Common myeloid progenitor, CD34-positive (primary cell): ENCODE measurements around the gene KREMEN1.

Experiments
- CTCF ChIA-PET: fragments of 350-600 bp; sonication (Branson Sonifier 250); formaldehyde crosslinking; loops from one replicate; lab custom pipeline; 2021; ENCODE audit warnings: antibody characterized with exemption; lab: Charles Lee
- POLR2A ChIA-PET: fragments of 350-600 bp; sonication (Branson Sonifier 250); formaldehyde crosslinking; loops from one replicate; lab custom pipeline; 2021; ENCODE audit warnings: antibody characterized with exemption; lab: Charles Lee
- DNase-seq, 3 donors: peaks; one replicate each; pipeline versions ENCODE4 v3.0.0 to v3.0.0-alpha.2; 2013
- H3K27ac ChIP-seq, 2 experiments: 1 replicate in 1 of 2; 2 replicates in 1 of 2; pipeline ENCODE4 v1.7.0; 2013; ENCODE audit warnings: inconsistent platforms in 2 of 2, low read length in 2 of 2, mild to moderate bottlenecking in 2 of 2, low read depth in 1 of 2, moderate library complexity in 1 of 2; ENCODE audit not compliant: severe bottlenecking in 2 of 2, insufficient read depth in 1 of 2, poor library complexity in 1 of 2
- H3K27me3 ChIP-seq, 5 experiments: replicated peaks in 2 of 5; 1 replicate in 3 of 5; 2 replicates in 2 of 5; pipeline versions ENCODE4 v1.6.1 to v1.7.0; 2013; ENCODE audit warnings: low read length in 4 of 5, mild to moderate bottlenecking in 2 of 5, moderate library complexity in 2 of 5, inconsistent platforms in 1 of 5; ENCODE audit not compliant: insufficient read depth in 5 of 5, control insufficient read depth in 4 of 5
- H3K36me3 ChIP-seq, 4 experiments: 1 replicate in 2 of 4; 2 replicates in 2 of 4; pipeline versions ENCODE4 v1.6.1 to v1.7.0; 2013; ENCODE audit warnings: low read length in 3 of 4, control low read depth in 1 of 4, mild to moderate bottlenecking in 1 of 4; ENCODE audit not compliant: control insufficient read depth in 4 of 4, insufficient read depth in 4 of 4
- H3K4me1 ChIP-seq, 4 experiments: 1 replicate in 3 of 4; 2 replicates in 1 of 4; pipeline versions ENCODE4 v1.6.1 to v1.7.1; 2013; ENCODE audit warnings: low read length in 3 of 4, mild to moderate bottlenecking in 3 of 4, control low read depth in 1 of 4, inconsistent platforms in 1 of 4, moderate library complexity in 1 of 4; ENCODE audit not compliant: control insufficient read depth in 4 of 4, insufficient read depth in 4 of 4; ENCODE audit errors: control extremely low read depth in 1 of 4
- H3K4me3 ChIP-seq, 7 experiments: 1 replicate in 4 of 7; 2 replicates in 3 of 7; pipeline versions ENCODE4 v1.5.1 to v1.7.0; 2013; ENCODE audit warnings: mild to moderate bottlenecking in 7 of 7, low read length in 6 of 7, moderate library complexity in 6 of 7, inconsistent platforms in 2 of 7, low read depth in 2 of 7, control low read depth in 1 of 7; ENCODE audit not compliant: insufficient read depth in 4 of 7, control insufficient read depth in 1 of 7; ENCODE audit errors: extremely low read depth in 1 of 7
- H3K9me3 ChIP-seq, 5 experiments: 1 replicate in 4 of 5; 2 replicates in 1 of 5; pipeline versions ENCODE4 v1.6.1 to v1.7.1; 2013; ENCODE audit warnings: low read length in 4 of 5, mild to moderate bottlenecking in 2 of 5, inconsistent platforms in 1 of 5, low read depth in 1 of 5, moderate library complexity in 1 of 5; ENCODE audit not compliant: control insufficient read depth in 4 of 5, insufficient read depth in 2 of 5; ENCODE audit errors: control extremely low read depth in 1 of 5
- WGBS: methylation state at CpG from one replicate; pipeline ENCODE4 v1.1.5; 2013; ENCODE audit not compliant: insufficient coverage; 5-methylcytosine and 5-hydroxymethylcytosine counted together

The KREMEN1 gene

DNA sequence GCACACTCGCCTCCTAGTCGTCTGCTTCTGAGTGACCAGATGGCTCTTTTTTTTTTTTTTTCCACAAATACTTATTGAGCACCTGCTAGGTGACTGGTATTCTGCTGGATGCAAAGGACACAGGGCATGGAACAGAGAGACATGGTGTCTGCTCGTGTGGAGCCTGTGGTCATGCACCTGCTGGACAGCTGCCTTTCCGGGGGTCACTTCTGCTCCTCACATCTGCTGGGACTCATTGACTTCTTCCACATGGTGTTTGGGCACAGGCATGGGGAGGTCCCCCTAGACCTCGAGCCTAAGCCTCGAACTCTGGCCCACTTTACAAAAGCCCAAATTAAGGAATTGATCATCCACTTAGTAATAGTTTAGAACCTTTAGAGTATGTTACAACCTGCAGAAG is 93.3 kb downstream of the KREMEN1 start:
- WGBS: 100% methylated on average over 4 of the region's 6 CpGs
- H3K27me3 ChIP-seq: no peaks in the 10 kb centered on the region
- no peaks in the 10 kb centered on the region for H3K36me3 ChIP-seq
- H3K9me3 ChIP-seq: no peaks in the 10 kb centered on the region
- ChIA-PET POLR2A (no interaction called here), CTCF (interaction anchor here (0.8 to 5.3 kb wide), 8 partner anchors 7 to 80 kb away, joined by 3 to 23 read pairs (median 4); no protein-coding TSS in a partner anchor)
- H3K4me1 ChIP-seq: peaks cover 4 to 34% (median 28%) of the 10 kb centered on the region in 4 experiments
- peak in 1 of 3 donors; percentile 12 for DNase-seq
- no peak overlapping the region for H3K4me3 ChIP-seq
- no peak overlapping the region for H3K27ac ChIP-seq

DNA sequence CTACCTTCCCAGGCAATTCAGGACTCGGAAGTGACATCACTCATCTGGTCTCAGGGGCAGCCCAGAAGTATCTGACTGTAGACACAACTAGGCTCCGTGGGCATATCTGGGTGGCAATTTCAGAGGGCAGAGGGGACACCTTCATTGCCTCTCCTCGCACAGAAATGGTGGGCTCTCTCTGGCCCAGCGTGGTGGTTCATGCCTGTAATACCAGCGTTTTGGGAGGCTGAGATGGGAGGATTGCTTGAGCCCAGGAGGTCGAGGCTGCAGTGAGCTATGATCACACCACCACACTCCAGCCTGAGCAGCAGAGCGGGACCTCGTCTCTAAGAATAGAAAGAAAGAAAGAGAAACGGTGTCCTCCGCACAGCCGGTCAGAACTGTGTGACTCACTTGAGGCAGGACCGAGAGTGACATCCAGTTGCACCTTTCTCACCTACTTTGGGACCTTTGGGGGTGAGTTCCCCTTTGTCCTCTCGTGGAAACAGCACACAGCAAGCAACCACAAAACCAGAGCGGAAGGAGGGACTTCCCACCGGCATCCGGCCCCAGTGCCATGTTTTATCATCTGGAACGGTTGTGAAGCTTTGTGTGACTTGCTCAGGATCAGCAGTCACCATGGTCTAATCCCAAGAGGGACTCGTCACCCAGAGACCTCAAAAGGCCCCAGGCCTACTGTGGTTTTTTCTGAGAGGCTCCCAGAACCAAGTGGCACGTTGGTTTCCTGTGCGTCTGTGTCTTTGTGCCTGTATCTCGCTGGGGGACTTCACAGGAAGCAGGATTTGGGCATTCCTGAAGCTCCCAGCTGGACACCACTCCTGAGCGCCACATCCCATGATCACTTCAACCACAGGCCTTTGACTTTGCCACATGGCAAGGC is 94.4 kb downstream of the KREMEN1 start:
- peak; percentile 94 to 99 (median 98) for DNase-seq
- H3K4me3 ChIP-seq: peak overlapping the region in 3 of 7 experiments; percentile 6 to 39 (median 22)
- ChIA-PET POLR2A (interaction anchor here (1.0 to 1.8 kb wide), 2 partner anchors 35 to 41 kb away, joined by 3 to 11 read pairs; no protein-coding TSS in a partner anchor), CTCF (interaction anchor here (0.8 to 5.3 kb wide), 6 partner anchors 14 to 78 kb away, joined by 3 to 23 read pairs (median 6); no protein-coding TSS in a partner anchor)
- no peaks in the 10 kb centered on the region for H3K9me3 ChIP-seq
- WGBS: 25% methylated on average over 10 of the region's 22 CpGs
- peaks cover 4 to 34% (median 28%) of the 10 kb centered on the region in 4 experiments for H3K4me1 ChIP-seq
- no peaks in the 10 kb centered on the region for H3K27me3 ChIP-seq
- H3K36me3 ChIP-seq: no peaks in the 10 kb centered on the region
- H3K27ac ChIP-seq: peak overlapping the region in 1 of 2 experiments; percentile 6

DNA sequence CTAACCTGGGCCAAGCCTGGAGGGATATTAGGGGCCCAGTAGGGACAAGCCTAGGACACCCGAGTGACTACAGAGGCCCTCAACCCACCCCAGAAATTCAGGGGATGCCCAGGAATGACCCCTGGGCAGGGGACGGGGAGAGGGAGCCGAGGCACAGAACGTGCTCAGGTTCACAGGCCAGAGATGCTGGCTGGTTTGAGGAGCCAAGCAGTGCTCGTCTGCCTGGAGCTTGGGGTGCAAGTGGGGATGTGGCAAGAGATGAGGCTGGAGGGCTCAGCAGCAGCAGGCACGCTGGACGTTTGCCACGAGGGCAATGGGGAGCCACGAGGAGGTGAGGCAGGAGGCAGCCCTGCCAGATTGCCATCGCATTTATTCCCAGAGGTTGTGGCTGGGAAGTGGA is 98.9 kb downstream of the KREMEN1 start:
- 95% methylated on average over 6 of the region's 10 CpGs for WGBS
- H3K4me3 ChIP-seq: no peak overlapping the region
- CTCF ChIA-PET: interaction anchor here (1.1 kb wide), 1 partner anchor 18 kb away, joined by 3 read pairs; no protein-coding TSS in a partner anchor

DNA sequence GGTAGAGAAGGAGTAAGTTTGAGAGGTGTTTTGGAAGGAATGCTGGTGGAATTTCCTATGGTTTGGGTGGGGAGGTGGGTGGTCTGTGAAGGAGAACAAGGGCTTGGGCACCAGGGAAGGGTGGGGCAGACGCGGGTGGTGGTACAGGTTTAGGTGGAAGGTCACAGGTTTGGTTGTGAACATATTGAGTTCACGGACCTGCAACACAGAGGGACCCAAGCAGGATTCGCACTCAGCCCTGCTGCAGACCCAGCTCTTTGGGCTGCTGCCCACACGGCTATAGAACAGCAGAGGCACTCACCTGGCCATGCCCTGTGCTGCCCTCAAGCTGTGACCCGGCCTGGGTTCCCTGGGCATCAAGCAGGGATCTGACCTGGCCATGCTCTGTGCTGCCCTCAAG is 99.4 kb downstream of the KREMEN1 start:
- ChIA-PET POLR2A (no interaction called here), CTCF (interaction anchor here (1.1 kb wide), 1 partner anchor 18 kb away, joined by 3 read pairs; no protein-coding TSS in a partner anchor)
- H3K36me3 ChIP-seq: no peaks in the 10 kb centered on the region
- no peak for DNase-seq
- peaks cover 0 to 19% (median 14%) of the 10 kb centered on the region in 4 experiments for H3K4me1 ChIP-seq
- H3K4me3 ChIP-seq: no peak overlapping the region
- H3K9me3 ChIP-seq: peaks cover 6 to 20% (median 8%) of the 10 kb centered on the region in 5 experiments
- H3K27me3 ChIP-seq: no peaks in the 10 kb centered on the region
- H3K27ac ChIP-seq: no peak overlapping the region
- 100% methylated on average over 4 of the region's 6 CpGs for WGBS

More for the DNA sequence above, 98.9 kb downstream of the KREMEN1 start:
- Histone ChIP-seq H3K9me3 (peaks cover 6 to 20% (median 8%) of the 10 kb centered on the region in 5 experiments), H3K36me3 (no peaks in the 10 kb centered on the region), H3K4me1 (peaks cover 2 to 24% (median 19%) of the 10 kb centered on the region in 4 experiments), H3K27me3 (no peaks in the 10 kb centered on the region), H3K27ac (no peak overlapping the region)
- POLR2A ChIA-PET: no interaction called here
- no peak for DNase-seq

DNA sequence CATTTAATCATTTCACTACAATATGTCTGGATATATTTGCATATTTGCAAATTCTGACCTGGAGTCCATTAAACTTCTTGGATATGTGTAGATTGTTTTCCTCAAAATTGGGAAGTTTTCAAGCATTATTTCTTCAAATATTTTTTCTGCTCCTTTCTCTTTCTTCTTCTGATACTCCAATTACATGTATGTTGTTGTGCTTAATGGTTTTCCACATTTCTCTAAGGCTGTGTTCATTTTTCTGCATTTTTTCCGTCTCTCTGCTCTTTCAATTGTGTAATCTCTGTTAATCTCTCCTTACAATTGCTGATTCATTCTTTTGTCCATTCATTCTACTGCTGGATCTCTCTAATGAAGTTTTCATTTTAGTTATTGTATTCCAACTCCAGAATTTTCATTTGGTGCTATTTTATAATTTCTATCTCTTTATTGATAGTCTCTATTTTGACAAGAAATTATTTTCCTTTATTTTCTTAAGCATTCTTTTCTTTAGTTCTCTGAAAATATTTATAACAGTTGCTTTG is 102.5 kb downstream of the KREMEN1 start:
- no peak for DNase-seq
- WGBS: 100% methylated on average over 1 of the region's 1 CpG
- H3K27ac ChIP-seq: no peak overlapping the region
- peaks cover 8 to 21% (median 9%) of the 10 kb centered on the region in 5 experiments for H3K9me3 ChIP-seq
- ChIA-PET CTCF (interaction anchor here (1.7 kb wide), 1 partner anchor 15 kb away, joined by 5 read pairs; no protein-coding TSS in a partner anchor), POLR2A (no interaction called here)
- H3K36me3 ChIP-seq: peaks cover 0 to 8% (median 2%) of the 10 kb centered on the region in 4 experiments
- H3K4me1 ChIP-seq: no peaks in the 10 kb centered on the region
- no peak overlapping the region for H3K4me3 ChIP-seq
- no peaks in the 10 kb centered on the region for H3K27me3 ChIP-seq

DNA sequence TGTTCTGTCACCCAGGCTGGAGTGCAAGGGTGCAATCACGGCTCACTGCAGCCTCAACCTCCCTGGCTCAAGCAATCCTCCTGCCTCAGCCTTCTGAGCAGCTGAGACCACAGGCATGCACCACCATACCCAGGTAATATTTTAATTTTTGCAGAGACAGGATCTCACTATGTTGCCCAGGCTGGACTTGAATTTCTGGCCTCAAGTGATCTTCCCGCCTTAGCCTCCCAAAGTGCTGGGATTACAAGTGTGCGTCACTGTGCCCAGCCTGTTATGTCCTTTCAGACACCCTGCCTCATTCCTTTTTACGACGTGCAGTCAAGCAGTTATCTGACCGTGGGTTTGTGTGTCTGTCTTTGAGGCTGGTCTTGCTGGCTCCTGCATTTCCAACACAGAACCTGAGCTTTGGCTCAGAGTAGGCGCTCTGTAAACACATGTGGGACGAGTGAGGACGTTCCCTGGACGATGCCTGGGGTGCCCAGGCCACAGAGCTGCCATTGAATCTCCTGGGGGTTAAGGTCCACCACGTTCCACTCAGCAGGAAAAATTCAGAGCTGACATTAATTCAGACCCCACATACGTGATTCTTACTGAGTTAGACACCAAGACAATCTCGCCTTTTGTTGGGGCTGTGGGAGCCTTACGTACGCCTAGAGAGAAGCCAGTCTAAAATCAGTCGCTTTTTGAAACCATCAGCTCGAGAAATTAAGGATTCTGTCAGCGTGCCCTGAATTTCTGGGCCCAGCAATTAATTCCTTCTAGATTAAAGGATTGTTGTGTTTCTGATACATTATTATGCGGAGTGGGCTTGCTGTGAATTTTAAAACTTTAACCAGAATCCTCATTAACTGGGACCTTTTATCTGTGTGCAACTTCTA is 111.4 kb downstream of the KREMEN1 start:
- DNase-seq: no peak
- Histone ChIP-seq H3K36me3 (peaks cover 0 to 15% (median 7%) of the 10 kb centered on the region in 4 experiments), H3K4me1 (no peaks in the 10 kb centered on the region), H3K4me3 (no peak overlapping the region), H3K27ac (no peak overlapping the region), H3K27me3 (no peaks in the 10 kb centered on the region), H3K9me3 (peaks cover 0 to 3% (median 0%) of the 10 kb centered on the region in 5 experiments)
- ChIA-PET POLR2A (no interaction called here), CTCF (interaction anchor here (1.3 to 2.2 kb wide), 5 partner anchors 17 to 61 kb away, joined by 3 to 7 read pairs (median 5); no protein-coding TSS in a partner anchor)
- 97% methylated on average over 16 of the region's 19 CpGs for WGBS
